Parathyroid adenoma (tissue), 2 donors: ENCODE data around the gene PTPN14.

Experiments
- H2AFZ ChIP-seq: fragments of 300-600 bp; sonication (generic); one replicate; pipeline ENCODE4 v1.7.0; 2017; ENCODE audit warnings: antibody characterized with exemption, mild to moderate bottlenecking
- H3K27ac ChIP-seq: fragments of 300-600 bp; sonication (generic); one replicate; pipeline ENCODE4 v1.7.0; 2017
- H3K27me3 ChIP-seq: fragments of 300-600 bp; sonication (generic); one replicate; pipeline ENCODE4 v1.7.0; 2017; ENCODE audit warnings: low read length; ENCODE audit not compliant: control insufficient read depth, insufficient read depth
- H3K36me3 ChIP-seq: fragments of 300-600 bp; sonication (generic); one replicate; pipeline ENCODE4 v1.7.0; 2017; ENCODE audit warnings: low read length; ENCODE audit not compliant: control insufficient read depth, insufficient read depth
- H3K4me1 ChIP-seq: fragments of 300-600 bp; sonication (generic); one replicate; pipeline ENCODE4 v1.7.0; 2017; ENCODE audit warnings: control low read depth
- H3K4me2 ChIP-seq: fragments of 300-600 bp; sonication (generic); one replicate; pipeline ENCODE4 v1.7.0; 2017; ENCODE audit warnings: low read length
- H3K4me3 ChIP-seq: fragments of 300-600 bp; sonication (generic); one replicate; pipeline ENCODE4 v1.7.0; 2017; ENCODE audit warnings: low read depth, low read length
- H3K79me2 ChIP-seq: fragments of 300-600 bp; sonication (generic); one replicate; pipeline ENCODE4 v1.7.0; 2017; ENCODE audit warnings: control low read depth
- H3K9ac ChIP-seq: fragments of 300-600 bp; sonication (generic); one replicate; pipeline ENCODE4 v1.7.0; 2017; ENCODE audit warnings: mild to moderate bottlenecking
- H3K9me3 ChIP-seq: fragments of 300-600 bp; sonication (generic); one replicate; pipeline ENCODE4 v1.7.0; 2017; ENCODE audit warnings: low read length; ENCODE audit not compliant: control insufficient read depth
- TF ChIP-seq, protein P1 (sequence below): fragments of 300-600 bp; sonication (generic); IDR thresholded peaks from one replicate; pipeline ENCODE4 v1.7.0; 2017; ENCODE audit warnings: antibody characterized with exemption, mild to moderate bottlenecking
- donor health status: primary hyperparathyroidism.

PTPN14 gene

DNA sequence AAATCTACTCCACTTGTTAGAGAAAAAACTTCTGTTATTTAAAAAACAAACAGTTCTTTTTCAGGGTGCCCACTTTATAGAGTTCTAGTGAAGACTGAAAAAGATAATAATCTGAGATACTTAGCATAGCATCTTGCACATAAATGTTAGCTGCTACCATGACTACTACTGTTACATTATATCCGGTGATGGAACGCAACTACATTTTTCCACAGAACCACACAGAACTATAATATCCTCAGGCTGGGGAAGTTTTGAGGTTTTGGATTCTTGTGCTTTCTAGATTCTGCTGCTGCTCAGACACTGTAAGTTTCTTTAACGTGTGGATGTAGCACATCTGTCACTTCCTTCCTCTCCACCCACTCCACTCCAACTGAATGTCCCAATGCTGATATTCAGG, 110.3 kb downstream of the PTPN14 start:
- no peak overlapping the region for H3K4me2 ChIP-seq
- H3K36me3 ChIP-seq, result no peaks in the 10 kb centered on the region
- TF ChIP-seq, protein P1, sequence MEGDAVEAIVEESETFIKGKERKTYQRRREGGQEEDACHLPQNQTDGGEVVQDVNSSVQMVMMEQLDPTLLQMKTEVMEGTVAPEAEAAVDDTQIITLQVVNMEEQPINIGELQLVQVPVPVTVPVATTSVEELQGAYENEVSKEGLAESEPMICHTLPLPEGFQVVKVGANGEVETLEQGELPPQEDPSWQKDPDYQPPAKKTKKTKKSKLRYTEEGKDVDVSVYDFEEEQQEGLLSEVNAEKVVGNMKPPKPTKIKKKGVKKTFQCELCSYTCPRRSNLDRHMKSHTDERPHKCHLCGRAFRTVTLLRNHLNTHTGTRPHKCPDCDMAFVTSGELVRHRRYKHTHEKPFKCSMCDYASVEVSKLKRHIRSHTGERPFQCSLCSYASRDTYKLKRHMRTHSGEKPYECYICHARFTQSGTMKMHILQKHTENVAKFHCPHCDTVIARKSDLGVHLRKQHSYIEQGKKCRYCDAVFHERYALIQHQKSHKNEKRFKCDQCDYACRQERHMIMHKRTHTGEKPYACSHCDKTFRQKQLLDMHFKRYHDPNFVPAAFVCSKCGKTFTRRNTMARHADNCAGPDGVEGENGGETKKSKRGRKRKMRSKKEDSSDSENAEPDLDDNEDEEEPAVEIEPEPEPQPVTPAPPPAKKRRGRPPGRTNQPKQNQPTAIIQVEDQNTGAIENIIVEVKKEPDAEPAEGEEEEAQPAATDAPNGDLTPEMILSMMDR, result no peak
- no peak overlapping the region for H2AFZ ChIP-seq
- no peak overlapping the region for H3K4me3 ChIP-seq
- H3K9me3 ChIP-seq, result no peaks in the 10 kb centered on the region
- no peak overlapping the region for H3K9ac ChIP-seq
- no peak overlapping the region for H3K27ac ChIP-seq
- H3K79me2 ChIP-seq, result no peaks in the 10 kb centered on the region
- peaks cover 7% of the 10 kb centered on the region for H3K4me1 ChIP-seq
- no peaks in the 10 kb centered on the region for H3K27me3 ChIP-seq

DNA sequence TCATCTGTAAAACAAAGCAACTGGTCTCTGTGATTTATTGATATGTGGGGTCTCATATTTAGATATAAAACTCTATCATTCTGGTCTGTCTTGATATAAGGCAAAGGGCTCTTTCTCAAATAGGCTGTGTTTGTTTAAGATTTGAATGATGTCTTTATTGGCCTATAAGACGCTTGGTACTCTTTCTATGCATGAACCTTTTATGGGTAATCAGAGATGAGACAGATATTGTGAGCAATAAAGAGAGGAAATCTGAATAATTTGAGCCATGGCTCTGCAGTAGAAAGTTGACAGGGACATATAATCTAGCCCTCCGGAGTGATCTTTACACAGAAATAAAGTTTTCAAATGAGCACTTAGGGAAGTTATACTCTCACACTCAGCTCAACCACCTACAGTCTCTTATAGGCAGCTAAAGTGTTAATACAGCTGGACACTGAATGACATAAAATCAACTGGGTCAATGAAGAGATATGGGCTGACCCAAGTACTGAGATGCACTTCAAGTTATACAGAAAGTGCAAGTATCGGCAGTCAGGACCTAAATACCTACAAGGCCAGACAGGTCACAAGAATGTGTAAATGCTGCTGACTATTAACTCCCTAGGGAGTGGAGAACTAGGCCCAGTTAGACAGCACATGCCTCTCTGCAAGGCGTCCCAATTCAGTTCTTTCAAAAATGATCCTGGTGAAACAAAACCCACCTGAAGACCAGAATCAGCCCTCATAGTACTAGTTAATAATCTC, 111.0 kb downstream of the PTPN14 start:
- Histone ChIP-seq H3K9me3 (no peaks in the 10 kb centered on the region), H3K27ac (peak overlapping the region; percentile 62), H3K79me2 (no peaks in the 10 kb centered on the region), H3K4me3 (no peak overlapping the region), H3K4me1 (peaks cover 7% of the 10 kb centered on the region), H3K27me3 (no peaks in the 10 kb centered on the region), H3K36me3 (no peaks in the 10 kb centered on the region), H3K9ac (no peak overlapping the region), H2AFZ (peak overlapping the region; percentile 58), H3K4me2 (no peak overlapping the region)
- TF ChIP-seq, protein P1, result no peak

DNA sequence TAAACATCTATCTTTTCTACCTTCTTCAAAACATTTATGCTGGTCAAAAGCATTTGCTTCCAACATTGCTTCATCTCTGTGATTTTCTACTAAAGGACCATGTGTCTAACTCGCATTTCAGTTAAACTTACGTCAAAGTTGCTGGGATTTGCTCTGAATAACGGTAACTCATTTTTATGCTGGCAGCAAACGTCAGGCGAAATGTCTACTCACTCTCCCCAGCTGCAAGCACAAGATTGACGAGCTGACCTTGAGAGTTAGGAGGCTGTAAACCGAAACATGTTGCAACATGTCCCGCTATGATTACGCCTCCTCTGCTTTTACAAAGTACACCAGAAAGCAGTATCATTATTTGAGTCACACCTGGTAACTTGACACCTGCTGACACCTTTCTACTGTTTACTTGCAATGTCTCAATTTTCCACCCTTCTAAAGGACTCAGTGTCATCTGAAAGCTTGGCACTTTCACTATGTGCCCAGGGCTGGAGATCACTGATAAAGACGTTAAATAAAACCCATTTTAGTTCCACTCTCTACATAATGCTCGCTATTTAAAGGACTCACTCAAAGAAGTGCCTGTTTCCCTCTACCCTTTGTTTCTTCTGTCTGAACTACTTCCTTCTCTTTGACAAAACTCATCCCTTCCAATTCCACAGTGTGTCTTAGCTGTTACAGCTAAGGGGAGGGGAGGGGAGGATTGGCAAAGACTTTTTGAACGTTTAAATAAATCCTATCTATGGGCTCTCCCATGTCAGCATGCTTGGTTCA, 111.9 kb downstream of the PTPN14 start:
- H2AFZ ChIP-seq, result peak overlapping the region; percentile 58
- peak overlapping the region; percentile 62 for H3K27ac ChIP-seq
- no peaks in the 10 kb centered on the region for H3K27me3 ChIP-seq
- H3K79me2 ChIP-seq, result no peaks in the 10 kb centered on the region
- no peaks in the 10 kb centered on the region for H3K36me3 ChIP-seq
- TF ChIP-seq, protein P1, result no peak
- H3K4me1 ChIP-seq, result peaks cover 7% of the 10 kb centered on the region
- peak overlapping the region; percentile 5 for H3K4me3 ChIP-seq
- no peaks in the 10 kb centered on the region for H3K9me3 ChIP-seq
- peak overlapping the region; percentile 24 for H3K4me2 ChIP-seq
- no peak overlapping the region for H3K9ac ChIP-seq

DNA sequence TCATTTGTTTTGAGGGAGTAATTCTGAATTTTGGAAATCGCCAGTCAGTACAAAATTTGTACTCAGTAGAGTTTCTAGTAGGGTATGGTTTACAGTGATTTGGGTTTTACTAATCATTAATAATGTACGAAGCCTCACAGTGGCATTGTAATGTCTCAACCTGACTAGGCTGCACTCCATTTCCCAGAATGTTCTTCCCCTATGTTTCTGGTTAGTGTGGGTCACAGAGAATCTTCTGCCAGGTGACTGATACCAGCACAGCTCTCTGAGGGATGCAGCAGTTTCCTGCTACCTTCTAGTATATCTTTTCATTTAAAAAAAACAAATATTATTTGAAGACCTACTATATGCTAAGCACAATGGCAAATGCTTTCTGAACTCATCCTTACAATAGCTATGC, 112.9 kb downstream of the PTPN14 start:
- Histone ChIP-seq H3K9ac (no peak overlapping the region), H3K36me3 (no peaks in the 10 kb centered on the region), H2AFZ (peak overlapping the region; percentile 46), H3K9me3 (no peaks in the 10 kb centered on the region), H3K27me3 (no peaks in the 10 kb centered on the region), H3K27ac (peak overlapping the region; percentile 62), H3K4me2 (no peak overlapping the region), H3K79me2 (no peaks in the 10 kb centered on the region), H3K4me1 (peaks cover 7% of the 10 kb centered on the region), H3K4me3 (no peak overlapping the region)
- TF ChIP-seq, protein P1, result no peak
